NCI-H1694 (cell line): ENCODE results near the gene CMTM7.
"Not testable (repeated sequence)": the region's sequence is repeated elsewhere in the genome, so short reads cannot be mapped to it uniquely, and the experiment has no call there.

Experiments used
- DNase-seq: peaks from one replicate; lab custom pipeline; 2025; lab: John Stamatoyannopoulos, UW

CMTM7 gene

GRCh38 chr3:32460817-32461496, 69.3 kb downstream of the CMTM7 start:
- not testable (repeated sequence) for DNase-seq

- not testable (repeated sequence) for DNase-seq
These were observed 70.7 kb downstream of the CMTM7 start for GRCh38 chr3:32462191-32462986.

- not testable (repeated sequence) for DNase-seq
These were observed 71.8 kb downstream of the CMTM7 start for GRCh38 chr3:32463415-32463814.

GRCh38 chr3:32464726-32465125, 73.1 kb downstream of the CMTM7 start:
- DNase-seq = not testable (repeated sequence)

- DNase-seq = not testable (repeated sequence)
These were observed 75.2 kb downstream of the CMTM7 start for GRCh38 chr3:32466808-32467207.

GRCh38 chr3:32467333-32468070, 75.8 kb downstream of the CMTM7 start:
- no peak for DNase-seq

- DNase-seq = no peak
These were observed 77.7 kb downstream of the CMTM7 start for GRCh38 chr3:32469151-32469874.

- no peak for DNase-seq
These were observed 78.7 kb downstream of the CMTM7 start for GRCh38 chr3:32470362-32470761.

GRCh38 chr3:32471246-32471645, 79.6 kb downstream of the CMTM7 start:
- DNase-seq = no peak

GRCh38 chr3:32472151-32472550, 80.5 kb downstream of the CMTM7 start:
- not testable (repeated sequence) for DNase-seq

GRCh38 chr3:32474201-32474600, 82.5 kb downstream of the CMTM7 start:
- no peak for DNase-seq

GRCh38 chr3:32480604-32481003, 89.0 kb downstream of the CMTM7 start:
- DNase-seq = no peak

GRCh38 chr3:32481791-32482631, 90.4 kb downstream of the CMTM7 start:
- DNase-seq = no peak

- DNase-seq = no peak
These were observed 91.0 kb downstream of the CMTM7 start for GRCh38 chr3:32482693-32483092.

- DNase-seq = no peak
These were observed 92.1 kb downstream of the CMTM7 start for GRCh38 chr3:32483772-32484171.

GRCh38 chr3:32484436-32484835, 92.8 kb downstream of the CMTM7 start:
- DNase-seq = no peak

GRCh38 chr3:32487781-32488473, 96.3 kb downstream of the CMTM7 start:
- DNase-seq = no peak

- DNase-seq = no peak
These were observed 96.9 kb downstream of the CMTM7 start for GRCh38 chr3:32488474-32489008.

GRCh38 chr3:32492684-32493436, 101.2 kb downstream of the CMTM7 start:
- no peak for DNase-seq
